ENCODE results near the gene TEKTIP1.
"Not testable (repeated sequence)": the region's sequence is repeated elsewhere in the genome, so short reads cannot be mapped to it uniquely, and the experiment has no call there.

TEKTIP1 gene

DNA sequence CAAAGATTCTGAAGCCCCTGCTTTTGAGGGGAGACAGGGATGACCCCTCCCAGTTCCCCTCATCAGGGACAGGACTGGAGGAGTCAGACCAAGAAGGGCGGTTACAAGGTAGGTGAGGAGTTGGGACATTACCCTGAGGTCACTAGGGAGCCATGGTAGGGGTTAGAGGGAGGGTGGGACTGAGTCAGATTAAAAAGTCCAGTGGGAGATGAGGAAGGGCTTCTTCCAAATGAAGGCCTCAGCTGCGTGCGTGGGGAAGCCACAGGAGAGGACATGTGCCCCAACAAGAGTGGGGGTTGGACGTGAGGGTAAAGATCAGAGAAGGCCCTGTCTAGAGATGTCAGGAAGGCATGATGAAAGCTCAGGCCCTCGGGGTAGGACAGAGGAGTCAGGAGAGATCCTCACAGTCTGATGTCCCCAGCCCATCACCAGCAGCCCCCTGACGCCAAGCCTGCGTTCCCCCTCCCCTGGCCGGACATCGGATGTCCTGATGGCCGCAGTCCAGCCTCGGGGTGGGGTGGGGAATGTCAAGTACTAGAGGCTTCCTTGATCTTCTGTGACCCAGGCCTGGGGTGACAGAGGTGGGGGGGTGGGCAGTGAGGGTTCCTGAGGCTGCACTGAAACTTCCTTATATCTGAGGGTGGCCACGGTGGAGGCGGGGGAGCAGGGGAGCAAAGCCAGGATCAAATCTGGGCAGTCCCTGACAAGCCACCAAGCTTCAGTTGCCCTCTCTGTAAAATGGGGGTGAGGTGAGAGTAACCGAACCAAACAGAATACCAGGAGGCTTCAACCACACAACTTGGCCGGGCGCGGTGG lies 24.9 kb downstream of the TEKTIP1 start:
- TF ChIP-seq, protein P1, sequence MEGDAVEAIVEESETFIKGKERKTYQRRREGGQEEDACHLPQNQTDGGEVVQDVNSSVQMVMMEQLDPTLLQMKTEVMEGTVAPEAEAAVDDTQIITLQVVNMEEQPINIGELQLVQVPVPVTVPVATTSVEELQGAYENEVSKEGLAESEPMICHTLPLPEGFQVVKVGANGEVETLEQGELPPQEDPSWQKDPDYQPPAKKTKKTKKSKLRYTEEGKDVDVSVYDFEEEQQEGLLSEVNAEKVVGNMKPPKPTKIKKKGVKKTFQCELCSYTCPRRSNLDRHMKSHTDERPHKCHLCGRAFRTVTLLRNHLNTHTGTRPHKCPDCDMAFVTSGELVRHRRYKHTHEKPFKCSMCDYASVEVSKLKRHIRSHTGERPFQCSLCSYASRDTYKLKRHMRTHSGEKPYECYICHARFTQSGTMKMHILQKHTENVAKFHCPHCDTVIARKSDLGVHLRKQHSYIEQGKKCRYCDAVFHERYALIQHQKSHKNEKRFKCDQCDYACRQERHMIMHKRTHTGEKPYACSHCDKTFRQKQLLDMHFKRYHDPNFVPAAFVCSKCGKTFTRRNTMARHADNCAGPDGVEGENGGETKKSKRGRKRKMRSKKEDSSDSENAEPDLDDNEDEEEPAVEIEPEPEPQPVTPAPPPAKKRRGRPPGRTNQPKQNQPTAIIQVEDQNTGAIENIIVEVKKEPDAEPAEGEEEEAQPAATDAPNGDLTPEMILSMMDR (IDR thresholded peaks at IDR 0.05; ENCODE audit: low read depth, low read length), result no peak
- H3K4me3 ChIP-seq (ENCODE audit: low read depth, low read length), result no peak overlapping the region
- DNase-seq (ENCODE audit: low read depth, low spot score), result no peak
- in situ Hi-C loops (cut with HindIII; ENCODE audit: low sequenced_read_pairs), result no loop called here

DNA sequence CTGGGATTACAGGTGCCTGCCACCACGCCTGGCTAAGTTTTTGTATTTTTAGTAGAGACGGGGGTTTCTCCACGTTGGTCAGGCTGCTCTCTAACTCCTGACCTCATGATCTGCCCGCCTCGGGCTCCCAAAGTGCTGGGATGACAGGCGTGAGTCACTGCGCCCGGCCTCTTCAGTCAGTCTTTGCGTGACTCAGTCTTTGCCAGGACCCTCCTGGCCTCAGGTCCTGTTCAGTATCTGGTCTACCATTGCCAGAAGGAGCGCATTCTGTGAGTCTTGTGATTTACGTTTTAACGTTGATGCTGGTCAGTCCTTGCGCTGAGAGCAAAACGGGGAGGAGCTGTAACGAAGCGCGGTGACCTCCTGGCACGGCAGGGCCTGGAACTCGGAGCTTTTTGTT lies 26.2 kb downstream of the TEKTIP1 start:
- DNase-seq (ENCODE audit: low read depth, low spot score), result peak; percentile 38
- no peak overlapping the region for H3K4me3 ChIP-seq (ENCODE audit: low read depth, low read length)
- in situ Hi-C loops (cut with HindIII; ENCODE audit: low sequenced_read_pairs), result no loop called here
- TF ChIP-seq, protein P1 (IDR thresholded peaks at IDR 0.05; ENCODE audit: low read depth, low read length), result no peak

- in situ Hi-C loops (cut with HindIII; ENCODE audit: low sequenced_read_pairs); H3K4me3 ChIP-seq (ENCODE audit: low read depth, low read length): not testable (repeated sequence)
Observed at GRCh38 chr19:3570042-3570441, 31.1 kb downstream of the TEKTIP1 start.

GRCh38 chr19:3570606-3571011 lies 31.6 kb downstream of the TEKTIP1 start:
- in situ Hi-C loops (cut with HindIII; ENCODE audit: low sequenced_read_pairs), result no loop called here
- H3K4me3 ChIP-seq (ENCODE audit: low read depth, low read length), result no peak overlapping the region
- no peak for DNase-seq (ENCODE audit: low read depth, low spot score)
- TF ChIP-seq, protein P1 (IDR thresholded peaks at IDR 0.05; ENCODE audit: low read depth, low read length), result no peak

More at GRCh38 chr19:3570042-3570441, 31.1 kb downstream of the TEKTIP1 start:
- not testable (repeated sequence) for DNase-seq (ENCODE audit: low read depth, low spot score)

DNA sequence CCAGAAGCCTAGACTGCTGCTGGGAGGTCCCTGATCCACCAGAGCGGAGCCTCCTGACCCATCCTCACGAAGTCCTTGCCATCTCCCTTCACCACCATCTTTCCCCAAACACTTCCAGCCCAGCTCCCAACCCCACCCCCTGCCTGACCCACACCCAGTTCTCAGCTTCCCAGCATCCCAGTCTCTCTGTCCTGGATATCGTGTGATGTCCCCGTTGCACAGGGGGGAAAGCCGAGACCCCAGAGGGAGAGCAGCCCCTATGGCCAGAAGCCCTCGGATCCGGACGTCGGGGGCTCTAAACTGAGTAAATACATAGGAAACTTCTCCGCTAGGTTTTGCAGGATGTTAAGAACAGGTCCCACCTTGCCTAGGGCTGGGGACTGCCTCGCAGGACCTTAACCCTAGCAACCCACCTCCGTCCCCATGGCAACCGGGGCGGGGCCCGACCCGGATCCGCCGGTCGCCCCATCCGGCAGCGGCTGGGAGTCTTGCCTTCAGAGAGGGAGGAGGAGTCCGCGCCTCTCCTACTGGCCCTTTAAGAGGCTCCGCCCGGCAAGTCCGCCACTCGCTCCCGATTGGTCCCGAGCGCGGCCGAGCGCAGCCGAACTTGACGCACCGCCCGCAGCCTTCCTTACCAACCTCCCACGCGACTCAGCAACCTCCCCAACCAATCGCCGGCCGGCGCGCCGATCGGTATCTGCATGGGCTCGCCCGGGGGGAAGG lies 33.3 kb downstream of the TEKTIP1 start:
- peak; percentile 100 for DNase-seq (ENCODE audit: low read depth, low spot score)
- TF ChIP-seq, protein P1 (IDR thresholded peaks at IDR 0.05; ENCODE audit: low read depth, low read length), result no peak
- H3K4me3 ChIP-seq (ENCODE audit: low read depth, low read length), result peak overlapping the region; percentile 62
- in situ Hi-C loops (cut with HindIII; ENCODE audit: low sequenced_read_pairs), result no loop called here

DNA sequence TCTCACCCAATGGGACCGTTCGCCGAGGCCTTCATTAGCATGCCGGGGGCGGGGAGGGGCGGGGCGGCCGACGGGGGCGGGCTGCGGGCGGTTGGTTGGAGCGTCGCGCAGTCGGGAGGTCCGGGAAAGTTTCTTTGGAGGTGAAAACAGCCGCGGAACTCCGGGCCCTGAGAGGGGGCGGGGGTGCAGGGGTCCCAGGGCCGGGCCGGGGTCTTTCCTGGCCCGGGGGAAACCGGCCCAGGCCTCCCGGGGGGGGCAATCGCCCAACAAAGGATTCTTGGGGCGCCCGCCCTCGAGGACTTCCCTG lies 33.8 kb downstream of the TEKTIP1 start, which contains the start of gene HMG20B:
HMG20B (plus strand) TSS at position 90 of the 307 bp plus-strand sequence. CDS start 366 bp downstream, outside the sequence.
- no peak for DNase-seq (ENCODE audit: low read depth, low spot score)
- TF ChIP-seq, protein P1 (IDR thresholded peaks at IDR 0.05; ENCODE audit: low read depth, low read length), result no peak
- peak within 1 kb of the TSS; percentile 82 for H3K4me3 ChIP-seq (ENCODE audit: low read depth, low read length)
- in situ Hi-C loops (cut with HindIII; ENCODE audit: low sequenced_read_pairs), result no loop called here

All from astrocyte of the spinal cord (primary cell).